GM19099 (cell line): ENCODE results near the gene ROCK1.

Experiments
- POLR2A ChIP-seq: IDR thresholded peaks from 3 replicates; pipeline ENCODE4 v1.6.1; 2011; ENCODE audit warnings: low read depth; ENCODE audit not compliant: insufficient read length; ENCODE audit errors: extremely low read depth

ROCK1 gene

DNA sequence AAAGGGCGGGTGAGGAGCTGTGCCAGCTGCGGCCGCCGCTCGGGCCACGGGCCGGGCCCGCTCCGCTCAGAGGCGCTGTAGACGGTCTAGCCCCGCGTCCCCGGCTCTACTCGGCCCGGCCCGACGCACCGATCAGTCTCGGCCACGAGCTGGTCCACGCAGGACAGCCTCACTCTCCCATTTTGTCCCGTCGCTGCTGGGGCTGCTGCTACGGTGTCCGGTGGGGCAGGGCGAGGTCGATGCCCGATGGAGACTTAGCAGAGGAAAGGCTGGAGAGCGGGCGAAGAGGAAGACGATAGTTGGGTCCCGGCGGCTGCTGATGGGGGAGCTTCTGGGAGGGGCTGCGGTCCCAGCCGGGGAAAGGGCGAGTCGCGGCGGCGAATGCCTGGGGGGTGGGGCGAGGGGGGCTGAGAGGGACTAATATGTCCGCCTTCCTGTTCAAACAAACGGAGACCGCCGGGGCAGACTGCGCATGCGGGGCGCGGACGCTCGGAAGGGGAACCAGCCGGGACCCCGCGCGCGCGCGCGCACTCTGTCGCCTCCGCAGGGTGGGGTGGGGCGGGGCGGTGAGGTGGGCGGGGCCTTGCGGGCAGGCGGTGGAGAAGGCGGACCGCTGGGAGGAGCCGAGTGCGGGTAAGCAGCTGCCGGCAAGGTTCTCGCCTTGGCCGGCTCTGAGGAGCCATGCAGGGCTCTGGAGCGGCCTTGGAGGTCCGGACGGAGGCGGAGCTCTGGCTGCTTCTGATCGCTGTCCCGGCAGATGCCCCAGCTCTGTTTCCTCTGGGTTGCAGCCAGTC, at the start of gene ROCK1:
Gene ROCK1, minus strand, starts transcription at position 468 of the 794 bp plus-strand sequence. CDS start 903 bp downstream, outside the sequence.
- peak; percentile 87 for TF ChIP-seq POLR2A

DNA sequence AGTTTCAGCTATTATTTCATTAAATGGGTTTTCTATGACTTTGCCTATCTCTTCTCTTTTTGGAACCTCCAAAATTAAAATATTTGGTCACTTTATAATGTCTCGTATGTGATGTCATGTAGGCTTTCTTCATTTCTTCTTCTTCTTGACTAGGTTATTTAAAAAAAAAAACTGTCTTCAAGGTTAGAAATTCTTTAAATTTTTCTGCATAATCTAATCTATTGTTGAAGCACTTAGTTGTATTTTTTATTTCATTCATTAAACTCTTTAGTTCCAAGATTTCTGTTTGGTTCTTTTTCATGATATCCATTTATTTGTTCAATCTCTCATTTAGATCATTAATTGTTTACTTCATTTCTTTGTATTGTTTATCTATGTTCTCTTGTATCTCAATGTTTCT, 43.8 kb upstream of the ROCK1 start:
- TF ChIP-seq POLR2A, result no peak

DNA sequence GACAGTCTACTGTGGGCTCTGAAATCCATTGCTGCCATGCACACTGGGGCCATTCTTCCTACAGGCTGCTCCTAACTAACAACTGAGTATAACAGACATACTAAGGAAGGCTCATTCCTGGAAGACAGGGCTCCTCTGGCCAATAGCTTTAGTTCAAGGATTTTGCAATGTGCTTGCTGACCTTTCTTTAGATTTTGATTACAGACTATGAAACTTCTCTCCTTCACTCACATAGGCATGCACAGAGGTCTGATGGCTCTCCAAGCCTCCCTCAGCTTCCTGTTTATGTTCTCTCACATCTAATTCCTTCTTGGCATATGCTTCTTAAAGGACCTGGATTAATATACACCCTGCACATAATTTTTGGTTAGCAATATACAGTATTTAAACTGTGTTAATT, 34.4 kb upstream of the ROCK1 start:
- no peak for TF ChIP-seq POLR2A

DNA sequence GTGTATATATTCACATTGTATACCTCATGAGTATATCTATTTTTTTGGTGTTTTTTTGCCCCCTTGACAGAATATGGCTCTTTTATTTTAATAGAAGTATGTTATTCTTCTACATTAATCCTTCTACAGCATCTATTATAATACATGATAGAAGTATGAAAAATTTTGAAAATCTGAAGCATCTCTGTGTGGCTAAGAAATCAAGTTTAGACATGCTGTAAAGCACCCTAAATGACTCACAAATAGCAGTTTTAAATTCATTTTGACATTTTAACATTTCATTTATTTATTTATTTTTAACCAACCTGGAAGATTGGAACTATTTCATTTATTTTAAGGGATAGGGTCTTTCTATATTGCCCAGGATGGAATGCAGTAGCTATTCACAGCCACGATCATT, 33.8 kb upstream of the ROCK1 start:
- TF ChIP-seq POLR2A, result no peak

DNA sequence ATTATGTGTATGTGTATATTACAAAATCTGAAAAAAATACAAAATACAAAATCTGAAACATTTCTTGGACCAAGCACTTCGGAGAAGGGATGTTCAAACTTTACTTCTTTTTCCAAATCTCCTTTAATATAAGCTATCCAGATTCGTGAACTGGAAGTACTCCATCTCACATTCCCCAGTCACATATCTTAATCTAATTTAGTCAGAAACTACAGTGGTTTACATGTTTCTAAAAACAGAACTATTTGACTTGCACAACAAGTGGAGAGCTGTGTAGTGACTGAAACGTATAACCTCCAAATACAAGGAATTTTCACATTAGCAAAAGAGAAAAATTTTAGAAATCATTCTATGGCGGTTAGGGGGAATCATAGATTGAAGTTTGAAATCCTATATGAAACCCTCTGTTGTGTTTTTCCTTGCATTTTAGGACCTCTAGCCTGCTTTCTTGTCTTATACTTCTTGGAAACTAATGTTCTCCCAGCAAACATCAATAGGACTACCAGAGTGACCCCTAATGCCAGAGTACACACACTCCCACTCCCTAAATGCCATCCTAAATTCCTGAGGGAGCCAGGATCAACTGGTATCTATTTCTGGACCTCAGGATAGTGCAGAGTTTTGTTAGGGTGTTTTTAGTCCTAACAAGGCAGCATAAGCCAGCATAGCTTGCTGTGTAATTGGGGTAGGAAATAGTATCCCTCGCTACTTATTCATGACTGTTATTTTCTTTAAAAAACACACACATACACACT, 30.2 kb upstream of the ROCK1 start:
- TF ChIP-seq POLR2A, result no peak

DNA sequence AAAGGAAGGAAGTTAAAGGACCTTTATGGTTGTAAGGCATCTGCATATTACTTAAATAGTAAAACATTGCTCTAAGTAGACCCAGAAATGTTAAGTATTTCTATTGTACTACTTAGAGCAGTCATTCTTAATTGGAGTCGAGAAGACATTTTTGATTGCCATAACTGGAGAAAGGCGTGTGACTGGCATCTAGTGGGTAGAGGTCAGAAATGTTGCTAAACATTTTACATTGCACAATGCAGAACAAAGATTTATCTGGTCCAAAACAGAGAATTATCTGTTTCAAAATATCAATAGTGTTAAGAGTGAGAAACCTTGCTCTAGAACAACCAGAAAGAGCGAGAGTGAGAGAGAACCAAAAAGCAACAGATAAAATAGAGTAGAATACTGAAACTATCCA, 23.3 kb upstream of the ROCK1 start:
- TF ChIP-seq POLR2A, result no peak

DNA sequence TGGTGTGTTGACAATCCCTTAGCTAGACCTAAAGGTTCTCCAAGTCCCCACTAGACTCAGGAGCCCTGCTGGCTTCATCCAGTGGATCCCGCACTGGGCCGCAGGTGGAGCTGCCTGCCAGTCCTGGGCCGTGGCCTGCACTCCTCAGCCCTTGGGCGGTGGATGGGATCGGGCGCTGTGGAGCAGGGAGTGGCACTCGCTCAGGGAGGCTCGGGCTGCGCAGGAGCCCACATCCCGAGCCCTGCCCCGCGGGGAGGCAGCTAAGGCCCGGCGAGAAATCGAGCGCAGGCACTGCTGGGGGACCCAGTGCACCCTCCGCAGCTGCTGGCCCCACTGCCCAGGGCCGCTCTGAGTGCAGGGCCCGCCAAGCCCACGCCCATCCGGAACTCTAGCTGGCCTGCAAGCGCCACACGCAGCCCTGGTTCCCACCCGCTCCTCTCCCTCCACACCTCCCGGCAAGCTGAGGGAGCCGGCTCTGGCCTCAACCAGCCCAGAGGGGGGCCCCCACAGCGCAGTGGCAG, 20.8 kb upstream of the ROCK1 start:
- no peak for TF ChIP-seq POLR2A

DNA sequence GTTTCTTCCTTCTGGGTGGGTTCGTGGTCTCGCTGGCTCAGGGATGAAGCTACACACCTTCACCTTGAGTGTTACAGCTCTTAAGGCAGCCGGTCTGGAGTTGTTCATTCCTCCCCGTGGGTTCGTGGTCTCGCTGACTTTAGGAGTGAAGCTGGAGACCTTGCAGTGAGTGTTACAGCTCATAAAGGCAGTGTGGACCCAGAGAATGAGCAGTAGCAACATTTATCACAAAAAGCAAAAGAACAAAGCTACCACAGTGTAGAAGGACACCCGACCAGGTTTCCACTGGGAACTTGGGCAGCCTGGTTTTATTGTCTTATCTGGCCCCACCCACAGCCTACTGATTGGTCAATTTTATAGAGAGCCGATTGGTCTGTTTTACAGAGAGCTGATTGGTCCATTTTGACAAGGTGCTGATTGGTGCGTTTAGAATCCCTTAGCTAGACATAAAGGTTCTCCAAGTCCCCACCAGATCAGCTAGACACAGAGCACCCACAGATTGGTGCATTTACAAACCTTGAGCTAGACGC, 20.1 kb upstream of the ROCK1 start:
- TF ChIP-seq POLR2A, result no peak

DNA sequence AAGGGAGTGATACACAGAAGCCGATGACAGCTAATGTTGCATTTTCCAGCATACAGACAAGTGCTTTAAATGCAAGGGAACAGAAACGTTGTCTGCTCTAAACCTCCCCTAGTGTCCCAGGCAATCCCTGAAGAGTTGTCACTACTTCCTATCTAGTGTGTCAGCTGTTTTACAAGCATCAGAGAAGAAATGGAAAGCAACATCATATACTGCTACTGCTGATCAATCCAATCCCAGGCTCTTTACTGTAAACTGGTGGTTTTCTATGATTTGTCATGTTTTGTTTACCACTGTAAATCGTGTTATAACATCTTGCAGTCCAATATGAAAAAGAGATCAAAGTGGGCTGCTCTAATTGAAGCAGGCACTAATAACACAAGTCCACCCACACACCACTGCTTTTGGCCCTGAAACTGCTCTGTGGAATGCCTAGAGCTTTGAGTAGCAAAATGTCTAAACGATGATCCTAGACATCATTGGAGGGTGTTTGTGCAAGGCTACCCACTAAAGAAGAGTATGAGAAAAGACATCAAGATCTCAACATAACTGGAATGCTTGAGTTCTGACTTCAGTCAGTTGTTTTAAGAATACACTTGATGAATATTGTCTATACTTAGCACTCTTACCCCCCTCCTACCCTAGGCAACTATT, 18.1 kb upstream of the ROCK1 start:
- no peak for TF ChIP-seq POLR2A

DNA sequence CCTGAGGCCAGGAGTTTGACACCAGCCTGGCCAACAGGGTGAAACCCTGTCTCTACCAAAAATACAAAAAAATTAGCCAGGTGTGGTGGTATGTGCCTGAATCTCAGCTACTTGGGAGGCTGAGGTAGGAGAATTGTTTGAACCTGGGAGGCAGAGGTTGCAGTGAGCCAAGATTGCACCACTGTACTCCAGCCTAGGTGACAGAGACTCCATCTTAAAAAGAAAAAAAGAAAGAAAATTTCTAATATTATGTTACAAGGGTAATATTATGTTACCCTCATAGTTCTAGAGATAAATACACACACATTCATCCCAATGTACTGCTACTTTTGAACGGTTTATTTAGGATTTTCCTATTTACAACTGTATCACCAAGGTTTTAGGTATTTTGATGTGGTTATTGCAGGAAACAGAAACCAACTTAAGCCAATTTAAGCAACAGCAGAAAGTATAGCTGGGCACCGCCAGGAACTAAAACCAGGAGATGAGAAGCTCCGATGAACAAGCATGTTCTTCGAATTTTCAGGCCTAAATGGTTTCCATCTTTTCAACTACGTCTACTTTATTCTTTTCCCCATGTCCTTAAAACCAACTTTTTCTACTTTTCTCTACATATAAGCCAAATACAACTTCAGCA, 11.8 kb upstream of the ROCK1 start:
- no peak for TF ChIP-seq POLR2A

DNA sequence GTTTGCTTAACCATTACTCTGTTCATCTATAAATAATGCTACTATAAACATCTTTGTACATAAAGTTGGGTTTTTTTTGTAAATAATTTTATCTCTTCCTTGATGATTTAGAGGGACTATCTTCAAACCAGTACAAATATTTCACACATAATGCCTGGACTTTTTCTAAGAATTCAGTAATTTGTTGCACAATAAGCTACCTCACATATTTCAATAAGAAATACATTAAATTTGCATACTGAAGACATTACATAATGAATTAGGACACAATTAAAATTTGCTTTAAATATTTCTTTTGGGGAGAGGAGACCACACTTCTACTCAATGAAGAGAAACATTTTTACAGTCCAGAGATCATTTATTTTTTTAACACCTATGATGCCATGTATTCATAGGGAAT, 7.2 kb upstream of the ROCK1 start:
- no peak for TF ChIP-seq POLR2A

DNA sequence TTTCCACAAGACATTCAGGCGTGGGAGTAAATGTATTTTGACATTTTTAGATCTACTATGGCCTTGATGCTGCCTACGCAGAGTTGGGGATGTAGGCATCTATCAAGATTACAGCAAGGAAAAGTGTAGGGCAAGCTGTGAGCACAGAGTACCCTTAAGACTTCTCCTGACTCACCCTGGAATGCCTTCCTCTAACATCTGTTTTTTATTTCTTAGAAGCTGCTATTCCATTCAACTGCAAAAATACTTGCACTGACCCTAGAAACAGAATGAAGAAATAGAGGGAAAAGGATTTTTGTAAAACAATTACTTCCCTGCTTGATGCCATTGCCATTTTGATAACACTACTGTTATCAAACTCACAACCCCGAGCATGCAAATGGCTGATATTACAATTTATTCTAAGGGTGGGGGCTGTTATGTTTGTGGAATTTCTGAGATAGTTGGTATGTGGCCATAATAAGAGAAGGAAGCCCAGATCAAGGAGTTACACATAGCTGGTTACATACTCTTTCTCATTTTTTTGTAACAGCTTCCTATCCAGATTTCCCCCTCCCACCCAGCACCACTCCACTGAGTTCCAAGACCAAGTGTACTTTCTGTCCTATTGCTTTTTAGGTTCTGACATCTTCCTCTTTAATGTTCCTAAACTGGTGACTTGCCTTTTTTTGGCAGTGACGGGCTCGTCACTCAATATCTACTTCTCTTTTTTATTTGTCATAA, 6.0 kb upstream of the ROCK1 start:
- no peak for TF ChIP-seq POLR2A

DNA sequence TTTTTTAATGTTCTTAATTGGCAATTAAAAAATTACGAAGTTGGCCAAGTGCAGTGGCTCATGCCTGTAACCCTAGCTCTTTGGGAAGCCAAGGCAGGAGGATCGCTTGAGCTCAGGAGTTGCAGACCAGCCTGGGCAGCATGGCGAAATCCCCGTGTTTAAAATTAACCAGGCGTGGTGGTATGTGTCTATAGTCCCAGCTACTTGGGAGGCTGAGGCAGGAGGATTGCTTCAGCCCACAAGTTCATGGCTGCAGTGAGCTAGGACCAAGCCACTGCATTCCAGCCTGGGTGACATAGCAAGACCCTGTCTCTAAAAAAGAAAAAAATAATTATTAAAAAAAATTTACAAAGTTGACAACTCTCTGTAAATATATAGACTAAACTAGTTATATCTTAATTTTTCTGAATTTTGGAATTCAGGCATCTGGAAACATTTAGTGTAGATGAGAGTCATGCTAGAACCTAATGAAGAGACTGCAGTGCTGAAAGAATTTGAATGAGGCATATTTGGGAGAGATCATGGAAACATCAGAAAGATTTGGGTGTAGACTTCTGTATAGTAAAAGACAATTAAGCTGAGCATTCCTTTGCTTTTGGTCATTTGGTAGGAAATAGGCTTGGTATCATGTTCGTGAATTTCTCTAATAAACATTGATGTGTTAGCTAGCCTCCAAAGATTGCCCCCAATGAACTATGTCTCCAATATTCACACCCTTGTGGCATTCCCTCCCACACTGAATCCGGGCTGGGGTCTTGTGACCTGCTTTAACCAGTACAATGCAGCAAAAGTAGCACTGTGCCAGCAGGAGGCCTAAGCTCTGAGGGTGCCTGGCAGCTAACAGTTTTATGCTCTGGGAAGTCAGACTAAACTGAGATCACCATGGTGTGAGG, 4.2 kb upstream of the ROCK1 start:
- TF ChIP-seq POLR2A, result no peak
